GM15510 (cell line): Measurements from ENCODE around the gene SLC9A1.

Experiments used
- POLR2A ChIP-seq: IDR thresholded peaks from 3 replicates; pipeline ENCODE4 v1.6.1; 2011; ENCODE audit warnings: borderline replicate concordance; ENCODE audit not compliant: insufficient read length; ENCODE audit errors: extremely low read depth

The SLC9A1 gene

DNA sequence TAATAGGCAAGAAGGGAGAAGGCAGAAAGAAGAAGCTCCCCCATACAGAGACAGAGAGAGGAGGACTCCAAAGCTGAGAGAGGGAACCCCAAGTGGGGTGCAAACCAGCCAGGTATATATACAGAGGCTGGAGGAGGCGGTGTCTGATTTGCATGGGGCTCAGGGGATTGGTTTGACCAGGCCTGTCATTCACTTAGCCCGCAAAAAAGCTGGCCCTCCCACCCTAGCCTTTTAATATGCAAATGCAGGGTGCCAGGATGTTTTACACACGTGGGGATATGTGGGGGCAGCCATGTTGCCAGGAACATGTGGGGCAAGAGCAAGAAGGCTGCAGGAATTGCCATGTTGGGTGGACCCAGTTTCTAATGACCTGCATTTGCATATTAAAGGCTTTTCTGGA, 105.3 kb downstream of the SLC9A1 start:
- TF ChIP-seq POLR2A = no peak

DNA sequence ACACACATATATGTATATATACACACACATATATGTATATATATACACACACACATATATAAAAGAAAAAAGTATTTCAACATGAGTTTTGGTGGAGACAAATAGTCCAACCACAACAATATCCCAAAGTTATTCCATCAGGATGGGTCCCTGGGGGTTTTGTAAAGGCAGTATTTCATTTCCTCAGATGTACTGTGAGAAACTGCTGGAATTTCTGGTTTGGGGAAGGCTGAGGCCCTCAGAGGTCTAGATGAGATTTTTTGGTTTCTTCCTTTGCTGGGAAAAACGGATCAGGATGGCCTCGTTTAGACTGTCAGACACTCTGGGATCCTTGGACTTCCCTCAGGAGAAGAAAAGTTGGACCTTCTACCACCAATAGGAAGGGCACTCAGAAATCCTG, 105.8 kb downstream of the SLC9A1 start:
- TF ChIP-seq POLR2A = no peak
